PC-9 (cell line): ENCODE measurements around the gene GOLPH3. TPM values are rescaled to one million over a fixed set of nuclear protein-coding genes. Genes with fewer than 3 reads are reported as not detected.

Experiments
- BruUV-seq: library from RNA; stranded (reverse); fragments of 400-500 nt; replicated peaks from 2 replicates; lab custom pipeline; 2021; lab: Mats Ljungman, UMichigan
- CTCF ChIA-PET: fragments of 300-600 bp; sonication (Branson Sonifier 250); formaldehyde crosslinking; loops from one replicate; lab custom pipeline; 2022; ENCODE audit warnings: antibody characterized with exemption; lab: Charles Lee
- POLR2A ChIA-PET: fragments of 300-600 bp; sonication (Branson Sonifier 250); formaldehyde crosslinking; loops from one replicate; lab custom pipeline; 2022; ENCODE audit warnings: antibody characterized with exemption; ENCODE audit not compliant: unreplicated experiment; lab: Charles Lee
- DNase-seq, 2 experiments: peaks; one replicate each; pipeline versions ENCODE4 v3.0.0 to v3.0.0-alpha.2; 2015 to 2022; ENCODE audit warnings: mixed read lengths in 1 of 2
- H2AFZ ChIP-seq: fragments of 200-600 bp; sonication (generic); 2 replicates; pipeline ENCODE4 v1.8.1; 2017; ENCODE audit warnings: antibody characterized with exemption
- H3F3A ChIP-seq: fragments of 200-600 bp; sonication (generic); 2 replicates; pipeline ENCODE4 v1.8.1; 2017; ENCODE audit warnings: antibody characterized with exemption, mild to moderate bottlenecking, low read depth; ENCODE audit not compliant: insufficient read depth
- H3K27ac ChIP-seq: fragments of 200-600 bp; sonication (generic); 2 replicates; pipeline ENCODE4 v1.6.1; 2016; ENCODE audit warnings: mixed run types
- H3K27me3 ChIP-seq: fragments of 200-600 bp; sonication (generic); 2 replicates; pipeline ENCODE4 v1.6.1; 2016; ENCODE audit warnings: low read depth, mixed run types; ENCODE audit not compliant: insufficient read depth
- H3K36me3 ChIP-seq: fragments of 200-600 bp; sonication (generic); 2 replicates; pipeline ENCODE4 v1.6.1; 2016; ENCODE audit warnings: low read depth, mixed run types
- H3K4me1 ChIP-seq: fragments of 200-600 bp; sonication (generic); replicated peaks from 2 replicates; pipeline ENCODE4 v1.6.1; 2016; ENCODE audit warnings: mixed run types; ENCODE audit not compliant: insufficient read depth
- H3K4me2 ChIP-seq: fragments of 200-600 bp; sonication (generic); 2 replicates; pipeline ENCODE4 v1.6.1; 2017; ENCODE audit warnings: mixed run types
- H3K4me3 ChIP-seq: fragments of 200-600 bp; sonication (generic); 2 replicates; pipeline ENCODE4 v1.6.1; 2016; ENCODE audit warnings: mixed run types
- H3K79me2 ChIP-seq: fragments of 200-600 bp; sonication (generic); 2 replicates; pipeline ENCODE4 v1.6.1; 2017; ENCODE audit warnings: low read depth, mixed run types
- H3K9me2 ChIP-seq: fragments of 200-600 bp; sonication (generic); 2 replicates; pipeline ENCODE4 v1.8.1; 2017; ENCODE audit warnings: mild to moderate bottlenecking; ENCODE audit not compliant: insufficient read depth
- H3K9me3 ChIP-seq: fragments of 200-600 bp; sonication (generic); 2 replicates; pipeline ENCODE4 v1.8.1; 2016; ENCODE audit warnings: low read depth; ENCODE audit not compliant: insufficient read depth
- H4K20me1 ChIP-seq: fragments of 200-600 bp; sonication (generic); 2 replicates; pipeline ENCODE4 v1.8.1; 2017; ENCODE audit not compliant: insufficient read depth
- CTCF ChIP-seq: fragments of 200-600 bp; sonication (generic); conservative IDR thresholded peaks from 2 replicates; pipeline ENCODE4 v1.6.1; 2017; ENCODE audit warnings: mixed run types, antibody characterized with exemption, mild to moderate bottlenecking, moderate library complexity
- EZH2 ChIP-seq: fragments of 200-600 bp; sonication (generic); IDR thresholded peaks from 2 replicates; pipeline ENCODE4 v1.8.0; 2017; ENCODE audit warnings: antibody characterized with exemption, low read depth
- intact Hi-C: fragments of 100-400 bp; cut with micrococcal nuclease; formaldehyde crosslinking; loops from one replicate; pipeline ENCODE4 v1.10.0; 2022; ENCODE audit not compliant: unreplicated experiment
- total RNA-seq: library from RNA; stranded (reverse); gene quantifications from 2 replicates; pipeline ENCODE4 v1.2.3, GENCODE V29; 2021

GOLPH3 gene
- total RNA-seq, 1 experiment from 2014 or later, result 179 TPM

GRCh38 chr5:32187675-32188074 lies 13.6 kb upstream of the GOLPH3 start:
- Histone ChIP-seq H3K4me1 (no peaks in the 10 kb centered on the region), H3K9me3 (peaks cover 11% of the 10 kb centered on the region; the same call in 1 of the 2 replicates), H3F3A (no peaks in the 10 kb centered on the region), H3K4me2 (no peak overlapping the region), H3K27ac (no peak overlapping the region), H3K79me2 (no peaks in the 10 kb centered on the region), H4K20me1 (no peaks in the 10 kb centered on the region), H2AFZ (no peak overlapping the region), H3K9me2 (no peaks in the 10 kb centered on the region), H3K36me3 (no peaks in the 10 kb centered on the region), H3K27me3 (no peaks in the 10 kb centered on the region), H3K4me3 (no peak overlapping the region)
- no peak for TF ChIP-seq EZH2
- no peak for TF ChIP-seq CTCF
- POLR2A ChIA-PET, result no interaction called here
- BruUV-seq, result no TSS peak
- no peak for DNase-seq
- intact Hi-C loops, result no loop called here
- CTCF ChIA-PET, result interaction anchor here (0.6 kb wide), 1 partner anchor 36 kb away, joined by 4 read pairs; no protein-coding TSS in a partner anchor

- no peak overlapping the region for H2AFZ ChIP-seq
- no peaks in the 10 kb centered on the region for H3K36me3 ChIP-seq
- DNase-seq, result no peak
- no peaks in the 10 kb centered on the region for H3K9me2 ChIP-seq
- H3K9me3 ChIP-seq, result peaks cover 8% of the 10 kb centered on the region; the same call in 1 of the 2 replicates
- H3K4me1 ChIP-seq, result no peaks in the 10 kb centered on the region
- POLR2A ChIA-PET, result no interaction called here
- H3K79me2 ChIP-seq, result no peaks in the 10 kb centered on the region
- intact Hi-C loops, result no loop called here
- no peak overlapping the region for H3K4me3 ChIP-seq
- H4K20me1 ChIP-seq, result no peaks in the 10 kb centered on the region
- H3K27me3 ChIP-seq, result no peaks in the 10 kb centered on the region
- CTCF ChIA-PET, result no interaction called here
- TF ChIP-seq EZH2 (no peak), CTCF (no peak)
- H3F3A ChIP-seq, result no peaks in the 10 kb centered on the region
- no peak overlapping the region for H3K27ac ChIP-seq
- no peak overlapping the region for H3K4me2 ChIP-seq
- BruUV-seq, result no TSS peak
Observed at GRCh38 chr5:32182463-32183063, 8.4 kb upstream of the GOLPH3 start.

GRCh38 chr5:32173267-32174010 lies 680 bp downstream of the GOLPH3 start:
- BruUV-seq, result no TSS peak
- CTCF ChIA-PET, result interaction anchor here (0.5 to 1.7 kb wide), 5 partner anchors 20 to 64 kb away, joined by 3 to 5 read pairs (median 4); no protein-coding TSS in a partner anchor
- intact Hi-C loops, result loop anchor here (1.0 to 2.0 kb wide), 6 partner anchors 20 to 411 kb away; partner anchors contain the start of gene SUB1
- H3F3A ChIP-seq, result peaks cover 28% of the 10 kb centered on the region
- H3K27me3 ChIP-seq, result no peaks in the 10 kb centered on the region
- H3K4me3 ChIP-seq, result peak overlapping the region; percentile 93
- H3K36me3 ChIP-seq, result peaks cover 30% of the 10 kb centered on the region
- peak; percentile 59 to 80 for DNase-seq
- peak overlapping the region; percentile 95 for H3K27ac ChIP-seq
- POLR2A ChIA-PET, result interaction anchor here (0.5 to 1.1 kb wide), 14 partner anchors 8 to 975 kb away, joined by 3 to 9 read pairs (median 4); no protein-coding TSS in a partner anchor
- H3K9me2 ChIP-seq, result no peaks in the 10 kb centered on the region
- TF ChIP-seq CTCF (no peak), EZH2 (no peak)
- H3K4me1 ChIP-seq, result peaks cover 43% of the 10 kb centered on the region
- H3K9me3 ChIP-seq, result no peaks in the 10 kb centered on the region
- peaks cover 45% of the 10 kb centered on the region for H4K20me1 ChIP-seq
- peaks cover 51% of the 10 kb centered on the region for H3K79me2 ChIP-seq
- H2AFZ ChIP-seq, result peak overlapping the region; percentile 99
- peak overlapping the region; percentile 85 for H3K4me2 ChIP-seq
